ENCODE results near the gene BRINP3. TPM values are rescaled to one million over a fixed set of nuclear protein-coding genes. Genes with fewer than 3 reads are reported as not detected.

BRINP3 gene
- total RNA-seq, 6 donors from 2014 or later, result 0.17 to 1.6 (median 1.1) TPM; not detected in 2

GRCh38 chr1:190067592-190067991 is 410.1 kb downstream of the BRINP3 start:
- 73% methylated on average over 3 of the region's 3 CpGs for WGBS, 2 donors

GRCh38 chr1:190066011-190066410 is 411.7 kb downstream of the BRINP3 start:
- Histone ChIP-seq H3K4me1 (no peaks in the 10 kb centered on the region), H3K27me3 (no peaks in the 10 kb centered on the region), H3K9me3 (no peaks in the 10 kb centered on the region), H3K36me3 (no peaks in the 10 kb centered on the region), H3K4me3 (no peak overlapping the region), H3K27ac (no peak overlapping the region)
- WGBS, 2 donors, result 91% methylated on average over 2 of the region's 2 CpGs
- TF ChIP-seq EP300 (IDR thresholded peaks at IDR 0.05) (no peak), POLR2AphosphoS5 (IDR thresholded peaks at IDR 0.05) (no peak), CTCF (IDR thresholded peaks at IDR 0.05) (no peak), POLR2A (IDR thresholded peaks at IDR 0.05) (no peak)
- DNase-seq (no peak), ATAC-seq (ENCODE audit: low FRiP score in 2 of 2) (no peak)

More at GRCh38 chr1:190067592-190067991, 410.1 kb downstream of the BRINP3 start:
- H3K4me1 ChIP-seq, result no peaks in the 10 kb centered on the region
- no peak overlapping the region for H3K27ac ChIP-seq
- no peaks in the 10 kb centered on the region for H3K9me3 ChIP-seq
- H3K27me3 ChIP-seq, result no peaks in the 10 kb centered on the region
- H3K36me3 ChIP-seq, result no peaks in the 10 kb centered on the region
- DNase-seq (no peak), ATAC-seq (ENCODE audit: low FRiP score in 2 of 2) (no peak)
- H3K4me3 ChIP-seq, result no peak overlapping the region
- TF ChIP-seq CTCF (IDR thresholded peaks at IDR 0.05) (no peak), POLR2A (IDR thresholded peaks at IDR 0.05) (no peak), EP300 (IDR thresholded peaks at IDR 0.05) (no peak), POLR2AphosphoS5 (IDR thresholded peaks at IDR 0.05) (no peak)

GRCh38 chr1:190049314-190049713 is 428.4 kb downstream of the BRINP3 start:
- no peak for ATAC-seq (ENCODE audit: low FRiP score in 2 of 2)

More at GRCh38 chr1:190049314-190049713, 428.4 kb downstream of the BRINP3 start:
- TF ChIP-seq POLR2AphosphoS5 (IDR thresholded peaks at IDR 0.05), result no peak
- TF ChIP-seq EP300 (IDR thresholded peaks at IDR 0.05), result no peak
- no peak for TF ChIP-seq CTCF (IDR thresholded peaks at IDR 0.05)
- no peak for TF ChIP-seq POLR2A (IDR thresholded peaks at IDR 0.05)
- Histone ChIP-seq H3K36me3 (no peaks in the 10 kb centered on the region), H3K9me3 (no peaks in the 10 kb centered on the region), H3K4me1 (no peaks in the 10 kb centered on the region), H3K27ac (no peak overlapping the region), H3K4me3 (no peak overlapping the region), H3K27me3 (no peaks in the 10 kb centered on the region)
- no peak for DNase-seq
- WGBS, 2 donors, result 45 to 63% methylated on average over 1 of the region's 1 CpG

Data from upper lobe of left lung (tissue), 6 donors.